GM12878 (cell line): ENCODE data around the gene NMRK2. TPM values are rescaled to one million over a fixed set of nuclear protein-coding genes. Genes with fewer than 3 reads are reported as not detected.

ENCODE experiments used
- ATF7 ChIP-seq: fragments of 450-650 bp; IDR thresholded peaks from 2 replicates; pipeline ENCODE4 v1.6.1; 2016; ENCODE audit warnings: low read depth, mild to moderate bottlenecking
- BCL11A ChIP-seq: IDR thresholded peaks from 2 replicates; pipeline ENCODE4 v1.6.1; 2011; ENCODE audit warnings: low read depth, low read length
- CEBPB ChIP-seq, 2 experiments: fragments of 150-350 bp in 1 of 2; IDR thresholded peaks; 2 replicates each; pipeline ENCODE4 v1.6.1; 2012 to 2014; ENCODE audit warnings: low read depth in 2 of 2, low read length in 2 of 2, borderline replicate concordance in 1 of 2, inconsistent platforms in 1 of 2
- CHD1 ChIP-seq: IDR thresholded peaks from 2 replicates; pipeline ENCODE4 v1.6.1; 2012; ENCODE audit warnings: low read depth, low read length, improper control_type of control experiment
- DPF2 ChIP-seq: fragments of 450-650 bp; IDR thresholded peaks from 2 replicates; pipeline ENCODE4 v1.6.1; 2017; ENCODE audit warnings: mild to moderate bottlenecking
- FOXK2 ChIP-seq: fragments of 450-650 bp; IDR thresholded peaks from 2 replicates; pipeline ENCODE4 v1.6.1; 2017; ENCODE audit warnings: mild to moderate bottlenecking, moderate library complexity
- GATAD2B ChIP-seq: fragments of 450-650 bp; conservative IDR thresholded peaks from 2 replicates; pipeline ENCODE4 v1.6.1; 2017; ENCODE audit warnings: low read depth, mild to moderate bottlenecking, moderate library complexity
- IKZF1 ChIP-seq: fragments of 450-650 bp; conservative IDR thresholded peaks from 2 replicates; pipeline ENCODE4 v1.6.1; 2017; ENCODE audit warnings: antibody characterized with exemption, mild to moderate bottlenecking
- MTA2 ChIP-seq: fragments of 450-650 bp; IDR thresholded peaks from 2 replicates; pipeline ENCODE4 v1.6.1; 2016; ENCODE audit warnings: low read depth, mild to moderate bottlenecking, moderate library complexity
- MXI1 ChIP-seq: fragments of 150-350 bp; IDR thresholded peaks from 2 replicates; pipeline ENCODE4 v1.6.1; 2011; ENCODE audit warnings: low read depth, mild to moderate bottlenecking, inconsistent platforms, low read length, improper control_type of control experiment
- MYC ChIP-seq: IDR thresholded peaks from 2 replicates; pipeline ENCODE4 v1.6.1; 2011; ENCODE audit warnings: mild to moderate bottlenecking, low read length, moderate library complexity, inconsistent platforms; ENCODE audit not compliant: insufficient read depth, insufficient replicate concordance, insufficient read length, severe bottlenecking
- NR2C1 ChIP-seq: fragments of 450-650 bp; IDR thresholded peaks from 2 replicates; pipeline ENCODE4 v1.6.1; 2017; ENCODE audit warnings: antibody characterized with exemption, mild to moderate bottlenecking, moderate library complexity
- NR2C2 ChIP-seq: IDR thresholded peaks from 2 replicates; pipeline ENCODE4 v1.6.1; 2011; ENCODE audit warnings: borderline replicate concordance, low read depth; ENCODE audit not compliant: control insufficient read depth, insufficient read length
- PAX5 ChIP-seq: IDR thresholded peaks from 2 replicates; pipeline ENCODE4 v1.6.1; 2011; ENCODE audit warnings: low read depth, low read length, borderline replicate concordance
- POLR2AphosphoS2 ChIP-seq: IDR thresholded peaks from 2 replicates; pipeline ENCODE4 v1.6.1; 2011; ENCODE audit warnings: low read depth, mild to moderate bottlenecking, low read length, improper control_type of control experiment, moderate library complexity
- RAD21 ChIP-seq: IDR thresholded peaks from 2 replicates; pipeline ENCODE4 v1.6.1; 2011; ENCODE audit warnings: mild to moderate bottlenecking, low read depth, low read length, moderate library complexity; ENCODE audit not compliant: insufficient read depth
- RB1 ChIP-seq: fragments of 450-650 bp; formaldehyde crosslinking; IDR thresholded peaks from 2 replicates; pipeline ENCODE4 v1.6.1; 2017; ENCODE audit warnings: mild to moderate bottlenecking, borderline replicate concordance
- RBBP5 ChIP-seq: fragments of 200-600 bp; sonication (generic); conservative IDR thresholded peaks from 2 replicates; pipeline ENCODE4 v1.6.1; 2016
- TARDBP ChIP-seq: IDR thresholded peaks from 2 replicates; pipeline ENCODE4 v1.6.1; 2016; ENCODE audit warnings: borderline replicate concordance
- TCF12 ChIP-seq: IDR thresholded peaks from 2 replicates; pipeline ENCODE4 v1.6.1; 2011; ENCODE audit warnings: low read depth, mild to moderate bottlenecking, low read length
- ZBTB4 ChIP-seq: fragments of 450-650 bp; formaldehyde crosslinking; IDR thresholded peaks from 2 replicates; pipeline ENCODE4 v1.4.0; 2022; ENCODE audit warnings: mild to moderate bottlenecking, moderate library complexity
- ZBTB40 ChIP-seq: fragments of 450-650 bp; IDR thresholded peaks from 2 replicates; pipeline ENCODE4 v1.6.1; 2016; ENCODE audit warnings: mild to moderate bottlenecking, moderate library complexity, borderline replicate concordance
- ZNF274 ChIP-seq: IDR thresholded peaks from one replicate; pipeline ENCODE4 v1.8.0; 2011; ENCODE audit not compliant: insufficient read length, insufficient read depth
- ZNF622 ChIP-seq: fragments of 450-650 bp; IDR thresholded peaks from 2 replicates; pipeline ENCODE4 v1.6.1; 2017; ENCODE audit warnings: mild to moderate bottlenecking, inconsistent platforms
- polyA plus RNA-seq, 11 experiments: library from polyadenylated mRNA; depleted of rRNA in 4 of 11; unstranded in 6 of 11; stranded (reverse) in 5 of 11; fragments of >200 nt; fragmentation: Nextera tagmentation in 4 of 11; fragmentation: Illumina TruSeq in 1 of 11; extraction: Ambion mirVana in 4 of 11; extraction: Trizol in 1 of 11; gene quantifications; 1 replicate in 1 of 11; 2 replicates in 10 of 11; pipeline versions ENCODE4 v1.2.1 to v1.2.3, GENCODE V29; 2011 to 2016; ENCODE audit warnings: inconsistent platforms in 2 of 11, missing spikeins in 2 of 11, low read depth in 1 of 11
- total RNA-seq, 4 experiments: library from RNA; depleted of rRNA in 3 of 4; stranded (reverse); fragments of >200 nt in 3 of 4; fragmentation: Illumina TruSeq in 1 of 4; extraction: Trizol in 1 of 4; gene quantifications; 2 replicates each; pipeline versions ENCODE4 v1.2.1 to v1.2.3, GENCODE V29; 2013 to 2021

NMRK2 gene
- total and polyA plus RNA-seq, 10 of the 15 experiments (the other 5 are each of a cell fraction or from before 2014, with no cell fraction given): 0.14 to 0.15 TPM; not detected in 8

- TF ChIP-seq ZBTB40 (no peak), TCF12 (peak; percentile 82; the same call in 1 of the 2 replicates), FOXK2 (no peak), ZNF274 (no peak), RAD21 (no peak), ZBTB4 (no peak), RB1 (peak; percentile 91; the same call in 1 of the 2 replicates), DPF2 (peak; percentile 78), IKZF1 (peak; percentile 85), CEBPB (IDR thresholded peaks at IDR 0.05; ENCODE audit: borderline replicate concordance in 1 of 2, low read depth in 2 of 2, low read length in 2 of 2) (no peak), MTA2 (no peak), TARDBP (peak; percentile 70; the same call in 1 of the 2 replicates), MXI1 (peak; percentile 83), NR2C2 (no peak), POLR2AphosphoS2 (peak; percentile 99), NR2C1 (no peak), ATF7 (peak; percentile 95), ZNF622 (no peak), GATAD2B (peak; percentile 62), PAX5 (peak; percentile 95), BCL11A (peak; percentile 45; the same call in 1 of the 2 replicates), CHD1 (peak; percentile 76; the same call in 1 of the 2 replicates), RBBP5 (peak; percentile 99), MYC (peak; percentile 97)
Observed at GRCh38 chr19:3984908-3985642, 52.2 kb downstream of the NMRK2 start, which contains the start of gene EEF2 (continued).
